HG03135 (cell line): ENCODE results near the gene ARHGEF11.

Experiments
- ATAC-seq: cut with Tn5 transposase; IDR thresholded peaks from one replicate; pipeline ENCODE4 v1.9.1; 2021; ENCODE audit warnings: mild to moderate bottlenecking, moderate library complexity; ENCODE audit not compliant: unreplicated experiment

Gene ARHGEF11

DNA sequence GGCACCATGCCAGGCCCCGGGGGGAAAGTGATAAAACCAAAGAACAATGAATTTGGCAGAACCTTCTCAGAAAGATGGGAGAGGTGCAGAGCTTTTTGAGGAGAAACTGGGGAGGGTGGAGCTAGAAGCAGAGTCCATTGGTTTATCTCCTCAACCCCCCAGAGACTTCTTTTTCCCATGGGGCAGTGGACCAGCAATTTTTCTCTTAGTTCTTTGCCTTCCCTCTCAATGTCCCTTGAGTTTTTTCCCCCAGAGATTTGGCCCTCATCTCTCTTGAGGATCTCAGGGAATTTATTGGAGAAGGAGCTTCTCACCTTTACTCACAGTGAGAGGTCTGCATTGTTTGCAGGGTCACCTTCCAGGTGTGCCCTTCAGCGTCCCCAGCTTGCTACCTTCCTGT is 5.3 kb upstream of the ARHGEF11 start:
- ATAC-seq = no peak

GRCh38 chr1:157047062-157047410 is 1.5 kb upstream of the ARHGEF11 start:
- ATAC-seq = no peak

DNA sequence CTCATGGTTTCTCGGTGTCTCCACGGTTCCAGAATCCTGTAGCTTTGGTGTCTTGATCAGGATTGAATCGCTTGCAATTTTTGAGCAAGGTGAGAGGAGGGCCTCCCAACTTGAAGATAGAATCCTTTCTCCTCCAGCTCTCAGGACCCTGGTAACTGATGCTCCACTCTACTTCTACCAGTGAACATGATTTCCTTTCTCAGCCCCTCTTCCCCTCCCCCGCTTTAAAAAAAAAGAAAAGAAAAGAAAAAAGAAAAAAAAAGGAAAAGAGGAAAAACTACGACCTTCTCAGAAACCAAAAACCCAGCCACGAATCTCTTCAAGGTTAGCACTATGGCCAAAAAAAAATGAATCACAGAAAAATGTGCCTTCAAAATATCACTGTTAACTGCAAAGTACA is 1.2 kb downstream of the ARHGEF11 start:
- no peak for ATAC-seq

GRCh38 chr1:157043685-157044084 is 1.9 kb downstream of the ARHGEF11 start:
- no peak for ATAC-seq

DNA sequence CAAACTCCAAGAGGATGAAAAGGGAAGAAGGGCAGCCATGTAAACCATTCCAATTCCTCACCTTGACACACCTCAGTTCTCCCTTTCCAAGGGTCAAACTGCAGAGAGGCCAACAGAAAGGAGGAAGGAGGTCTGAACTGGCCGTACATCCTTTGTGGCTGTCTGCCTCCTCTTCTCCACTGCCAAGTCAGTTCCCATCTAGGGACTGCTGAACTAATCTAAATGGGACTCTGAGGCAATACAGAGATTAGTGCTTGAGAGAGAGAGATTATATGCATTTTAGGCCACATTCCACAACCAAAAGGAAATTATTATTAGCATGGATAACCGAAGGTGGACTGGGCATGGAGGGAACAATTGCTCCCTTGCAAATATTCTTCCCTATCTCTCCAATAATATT is 2.7 kb downstream of the ARHGEF11 start:
- no peak for ATAC-seq

DNA sequence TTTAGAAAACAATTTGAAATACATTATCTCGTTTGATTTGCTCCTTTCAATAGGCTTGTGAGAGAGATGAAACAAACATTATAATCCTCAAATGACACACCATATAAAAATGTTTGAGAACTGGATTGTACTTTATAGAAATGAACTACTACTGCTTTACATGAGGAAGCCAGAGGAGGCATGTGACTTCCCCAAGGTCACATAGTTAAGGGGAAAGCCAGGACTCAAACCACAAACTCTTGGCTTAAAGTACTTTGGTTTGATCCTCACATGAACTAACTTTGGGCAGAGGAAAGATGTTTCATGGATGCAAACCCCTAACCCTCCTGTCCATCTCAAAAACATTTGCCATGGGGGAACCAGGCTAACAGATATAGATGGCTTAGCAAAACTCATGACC is 4.7 kb downstream of the ARHGEF11 start:
- no peak for ATAC-seq

- no peak for ATAC-seq
Observed at GRCh38 chr1:157035121-157035520, 10.4 kb downstream of the ARHGEF11 start.

DNA sequence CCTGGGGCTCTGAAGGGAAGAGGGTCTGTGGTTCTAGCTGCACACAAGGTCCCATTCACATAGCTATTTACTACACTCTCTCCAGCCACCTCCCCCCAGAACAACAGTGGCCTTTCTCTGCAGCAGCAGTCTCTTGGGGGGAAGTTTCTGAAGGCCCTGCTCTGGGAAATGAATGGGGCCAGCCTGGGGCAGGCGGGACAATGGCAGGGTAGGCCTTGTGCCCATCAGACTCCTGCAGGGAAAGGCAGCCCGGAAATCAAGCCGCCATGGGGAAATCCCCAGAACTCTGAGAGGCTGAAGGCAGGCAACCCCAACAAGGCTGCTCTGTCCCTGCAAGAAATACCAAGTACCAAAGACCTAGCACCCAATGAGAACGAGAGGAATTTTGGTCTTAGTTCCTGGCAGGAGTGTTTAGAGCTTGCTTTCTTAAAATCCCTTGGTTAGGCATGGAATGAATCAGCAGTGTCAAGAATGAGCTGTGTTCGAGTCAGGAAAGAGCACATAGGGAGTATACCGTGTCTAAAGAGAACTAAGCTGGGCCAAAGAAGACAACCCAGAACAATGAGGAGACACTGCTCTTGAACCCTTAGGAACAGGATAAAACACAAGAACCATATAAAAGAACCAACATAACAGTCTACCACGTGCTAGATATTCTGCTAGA is 11.3 kb downstream of the ARHGEF11 start:
- no peak for ATAC-seq

DNA sequence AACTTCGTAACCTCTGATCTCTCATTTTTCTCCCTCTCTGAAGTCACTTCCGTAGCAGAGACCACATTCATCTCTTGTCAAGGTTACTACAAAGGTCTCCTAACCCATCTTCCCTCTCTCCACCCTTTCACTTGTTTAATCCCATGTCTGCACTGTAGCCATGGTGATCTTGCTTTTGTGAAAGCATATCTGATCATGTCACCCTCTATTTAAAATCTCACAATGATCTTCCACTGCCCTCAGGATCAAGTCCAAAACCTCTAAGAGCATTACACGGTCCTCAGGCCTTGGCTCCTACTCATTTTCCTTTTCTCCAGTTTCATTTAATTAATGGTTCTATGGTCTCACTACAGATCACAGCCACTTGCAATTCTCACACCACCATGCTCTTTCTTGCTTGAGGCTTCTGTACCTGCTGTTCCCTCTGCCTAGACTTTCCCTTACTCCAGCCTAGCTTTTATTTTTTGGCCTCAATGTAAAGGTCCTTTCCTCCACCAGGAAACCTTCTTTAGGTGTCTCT is 12.1 kb downstream of the ARHGEF11 start:
- no peak for ATAC-seq

DNA sequence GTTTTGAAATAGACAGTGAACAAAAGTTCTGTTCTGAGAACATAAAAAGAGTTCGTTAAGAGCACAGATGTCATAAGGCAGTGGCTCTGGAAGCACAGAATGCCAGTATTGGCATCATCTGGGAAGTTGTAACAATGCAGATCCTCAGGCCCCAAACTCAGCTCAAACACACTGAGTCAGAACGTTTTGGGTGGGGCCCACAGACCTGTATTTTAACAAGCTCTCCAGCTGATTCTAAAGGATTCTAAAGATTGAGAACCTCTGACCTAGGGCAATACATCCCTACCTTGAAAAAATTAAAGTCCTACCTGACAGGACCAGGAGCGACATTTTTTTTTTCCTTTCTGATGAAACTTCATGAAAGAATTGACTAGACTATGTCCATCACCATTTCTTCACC is 13.2 kb downstream of the ARHGEF11 start:
- ATAC-seq = no peak

- no peak for ATAC-seq
Observed at GRCh38 chr1:157030728-157031127, 14.8 kb downstream of the ARHGEF11 start.

GRCh38 chr1:157028674-157029073 is 16.9 kb downstream of the ARHGEF11 start:
- no peak for ATAC-seq

DNA sequence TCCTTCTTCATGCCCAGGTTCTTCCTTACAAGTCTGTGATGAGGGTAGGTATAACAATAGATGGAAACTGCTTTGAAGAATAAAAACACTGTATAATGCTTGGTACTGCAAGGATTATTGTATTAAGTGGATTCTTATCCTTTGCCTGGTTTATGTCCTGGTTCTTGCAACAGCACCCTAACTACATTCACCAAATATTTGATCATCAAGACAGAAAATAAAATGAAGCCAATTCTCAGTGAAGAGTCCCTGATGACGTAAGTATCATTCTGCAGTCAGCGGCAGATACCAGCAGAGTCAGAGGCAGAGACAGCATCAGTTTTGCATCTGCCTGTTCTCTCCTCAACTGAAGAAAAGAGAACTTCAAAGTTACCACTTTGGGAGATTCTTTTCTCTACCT is 19.7 kb downstream of the ARHGEF11 start:
- ATAC-seq = no peak

DNA sequence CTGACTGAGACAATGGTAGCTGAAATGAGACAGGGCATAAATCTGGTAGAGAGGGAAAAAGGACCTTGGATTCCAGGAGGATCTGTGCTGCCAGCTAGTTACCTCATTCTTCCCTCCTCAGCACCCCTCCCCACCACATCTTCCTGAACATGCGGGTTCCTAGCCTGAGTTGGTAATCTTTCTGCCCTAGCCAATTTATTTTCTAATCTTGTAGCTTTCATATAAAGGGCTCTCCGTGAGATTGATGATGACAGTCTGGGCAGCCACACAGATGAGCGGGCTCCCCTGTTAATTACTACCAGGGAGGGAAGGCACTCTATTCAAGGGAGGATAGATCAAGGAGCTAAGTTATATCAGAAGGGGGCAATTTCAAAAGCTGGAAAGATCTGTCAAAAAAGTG is 20.2 kb downstream of the ARHGEF11 start:
- no peak for ATAC-seq

GRCh38 chr1:157021688-157022087 is 23.9 kb downstream of the ARHGEF11 start:
- ATAC-seq = no peak

DNA sequence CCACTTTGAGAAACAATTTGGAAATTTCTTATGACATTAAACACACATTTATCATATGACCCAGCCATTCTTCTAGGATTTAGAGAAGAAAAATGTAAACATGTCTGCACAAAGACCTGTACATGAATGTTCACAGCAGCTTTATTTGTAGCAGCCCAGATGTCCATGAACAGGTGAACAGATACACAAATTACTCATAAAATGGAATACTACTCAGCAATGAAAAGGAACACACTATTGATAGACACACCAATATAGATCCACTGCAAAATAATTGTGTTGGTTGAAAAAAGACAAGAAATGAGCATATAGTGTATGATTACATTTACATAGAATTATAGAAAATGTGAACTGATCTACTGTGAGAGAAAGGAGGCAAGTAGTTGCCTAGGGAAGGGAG is 26.1 kb downstream of the ARHGEF11 start:
- no peak for ATAC-seq

- no peak for ATAC-seq
Observed at GRCh38 chr1:157011845-157012244, 33.7 kb downstream of the ARHGEF11 start.

DNA sequence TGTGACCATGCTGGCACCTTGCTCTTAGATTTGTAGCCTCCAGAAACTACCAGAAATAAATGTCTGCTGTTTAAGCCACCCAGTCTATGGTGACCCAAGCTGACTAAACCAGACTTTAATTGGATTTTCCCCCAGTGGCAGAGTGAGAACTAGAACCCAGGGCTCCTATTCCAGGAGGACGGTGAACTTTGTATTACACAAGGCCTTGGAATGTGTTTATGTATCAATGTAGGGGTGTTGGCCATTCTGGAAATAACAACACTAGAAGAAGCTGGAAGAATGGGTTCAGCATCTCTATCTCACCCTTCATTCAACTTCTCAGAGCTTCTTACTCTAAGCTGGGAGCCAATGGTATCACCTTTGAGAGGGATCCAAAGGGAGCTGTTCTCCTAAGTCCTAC is 37.0 kb downstream of the ARHGEF11 start:
- no peak for ATAC-seq

DNA sequence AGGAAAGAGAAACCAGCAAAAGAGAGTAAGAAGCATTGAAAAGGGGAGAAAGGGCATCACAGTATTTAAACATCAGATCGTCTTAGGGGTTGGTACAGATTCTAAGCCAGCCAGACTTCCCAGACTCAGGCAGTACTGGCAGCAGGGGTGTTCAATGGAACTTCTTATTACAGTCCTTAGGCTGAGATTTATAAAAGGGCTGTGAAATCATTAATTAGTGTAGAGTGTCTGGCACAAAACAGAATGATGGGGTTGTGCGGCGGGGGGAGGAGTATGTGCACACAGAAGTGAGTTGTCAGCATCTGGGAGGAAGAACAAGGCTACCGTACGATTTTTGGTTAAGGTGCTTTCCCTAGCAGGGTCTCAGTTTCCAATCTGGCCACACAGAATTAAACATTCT is 38.2 kb downstream of the ARHGEF11 start:
- no peak for ATAC-seq

GRCh38 chr1:157006676-157007075 is 38.9 kb downstream of the ARHGEF11 start:
- no peak for ATAC-seq

GRCh38 chr1:157005965-157006364 is 39.6 kb downstream of the ARHGEF11 start:
- ATAC-seq = no peak

- ATAC-seq = no peak
Observed at GRCh38 chr1:157004806-157005205, 40.7 kb downstream of the ARHGEF11 start.

DNA sequence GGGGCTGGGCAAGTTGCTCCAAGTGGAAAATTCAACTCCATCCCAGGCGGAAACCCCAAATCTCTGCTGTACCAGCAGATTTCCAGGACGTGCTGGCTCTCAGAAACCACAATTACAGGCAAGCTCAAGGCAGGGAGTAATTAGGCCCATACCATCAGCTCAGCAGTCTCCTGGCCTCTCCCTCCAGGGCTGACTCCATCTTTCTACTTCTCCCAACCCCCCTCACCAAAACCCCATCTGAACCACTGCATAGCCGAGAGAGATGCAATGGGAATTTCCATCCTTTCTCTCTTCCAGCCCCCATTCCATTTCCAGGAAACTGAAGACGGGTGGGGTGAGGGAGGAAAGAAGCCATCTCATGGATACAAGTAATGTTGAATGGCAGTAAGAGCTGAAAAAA is 41.2 kb downstream of the ARHGEF11 start:
- no peak for ATAC-seq
